SIG-M5 (cell line): ENCODE data around the gene CAMK4.
"Not testable (repeated sequence)": the region's sequence is repeated elsewhere in the genome, so short reads cannot be mapped to it uniquely, and the experiment has no call there.

Experiments used
- DNase-seq: peaks from one replicate; lab custom pipeline; 2025; lab: John Stamatoyannopoulos, UW

The CAMK4 gene

DNA sequence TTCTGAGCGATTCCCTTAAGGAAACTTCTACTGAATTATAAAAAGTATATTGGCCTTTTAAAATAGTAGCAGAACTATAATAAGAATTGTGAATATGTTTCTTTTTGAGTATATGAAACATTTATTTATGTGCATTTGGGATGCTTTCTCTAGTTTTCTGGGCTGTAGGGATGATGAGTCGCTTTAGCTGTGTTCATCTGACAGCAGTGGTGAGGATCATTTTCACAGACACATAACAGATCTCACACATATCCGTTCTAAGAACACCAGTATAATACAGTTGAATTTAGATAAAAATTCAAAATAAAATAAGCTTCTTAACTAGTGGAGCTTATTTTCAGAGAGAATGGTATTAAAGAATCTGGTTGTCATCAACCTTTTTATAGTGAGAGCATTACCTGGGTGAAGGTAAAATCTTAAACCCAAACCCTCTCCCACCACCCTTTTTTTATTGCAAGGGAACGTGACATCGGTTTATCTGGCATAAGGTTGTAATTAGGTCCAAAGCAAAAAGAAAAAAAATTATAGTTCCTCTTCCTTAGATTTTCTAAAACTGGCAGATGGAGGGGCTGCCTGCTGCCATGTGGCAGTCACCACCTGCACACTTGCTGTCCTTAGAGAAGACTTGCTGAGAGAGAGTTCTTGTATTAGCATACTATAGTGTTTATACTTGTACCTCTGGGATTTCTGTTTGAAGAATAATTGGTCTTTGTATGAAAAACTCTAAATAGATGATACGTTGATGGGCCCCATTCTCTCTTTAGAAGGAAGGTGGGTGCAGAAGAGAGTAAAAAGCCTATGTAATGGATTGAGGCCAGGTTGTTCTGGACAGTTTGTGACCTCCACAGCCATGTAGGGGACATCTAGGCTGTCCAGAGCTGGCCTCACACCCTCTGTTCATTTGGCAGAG, 86.8 kb downstream of the CAMK4 start:
- no peak for DNase-seq

DNA sequence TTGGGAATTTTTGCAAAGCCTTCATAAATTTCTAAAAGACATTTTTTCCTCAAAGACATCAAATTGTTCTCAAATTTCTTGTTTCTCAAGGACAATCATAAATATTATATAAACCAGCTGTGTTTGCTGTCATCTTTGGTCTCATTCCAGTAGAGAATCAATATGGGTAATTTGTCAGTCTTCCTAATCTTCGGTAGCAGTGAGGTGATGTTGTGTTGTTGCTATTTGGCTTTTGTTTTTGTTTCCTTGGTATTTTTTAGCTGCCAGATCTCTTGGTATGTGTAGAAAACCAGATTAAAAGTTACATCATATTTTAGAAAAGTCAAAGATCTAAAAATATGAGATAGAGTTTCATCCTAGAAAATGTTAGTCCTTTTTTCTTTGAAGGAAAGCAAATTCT, 87.5 kb downstream of the CAMK4 start:
- DNase-seq, result no peak

DNA sequence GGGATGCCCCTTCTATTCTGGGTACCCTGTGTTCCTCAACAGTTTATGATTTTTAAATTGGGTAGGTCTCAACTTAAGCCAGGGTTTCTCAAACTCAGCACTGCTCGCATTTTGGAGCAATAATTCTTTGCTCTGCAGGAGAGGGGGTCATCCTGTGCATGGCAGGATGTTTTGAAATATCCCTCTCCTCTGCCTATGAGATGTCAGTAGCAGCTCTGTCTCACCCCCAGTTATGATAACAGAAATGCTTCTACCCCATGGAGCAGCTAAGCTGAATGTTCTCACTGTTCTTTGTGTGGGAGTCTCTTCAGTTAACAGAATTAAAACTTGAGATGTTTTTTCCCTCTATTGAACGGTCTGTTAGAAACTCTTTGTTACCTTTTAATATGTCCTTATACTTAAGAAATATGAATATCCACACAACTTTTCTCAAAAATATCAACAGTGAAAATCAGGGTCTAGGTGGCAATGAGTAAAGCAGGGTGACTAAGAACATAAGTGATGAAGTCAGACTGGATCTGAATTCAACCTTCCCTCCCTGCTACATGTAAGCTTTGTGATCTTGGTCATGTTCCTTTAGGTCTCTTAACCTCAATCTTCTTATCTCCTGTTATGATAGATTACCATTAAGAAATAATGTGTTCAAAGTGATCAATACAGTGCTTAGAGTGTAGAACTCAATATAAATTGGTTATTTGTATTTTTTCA, 89.0 kb downstream of the CAMK4 start:
- DNase-seq, result no peak

DNA sequence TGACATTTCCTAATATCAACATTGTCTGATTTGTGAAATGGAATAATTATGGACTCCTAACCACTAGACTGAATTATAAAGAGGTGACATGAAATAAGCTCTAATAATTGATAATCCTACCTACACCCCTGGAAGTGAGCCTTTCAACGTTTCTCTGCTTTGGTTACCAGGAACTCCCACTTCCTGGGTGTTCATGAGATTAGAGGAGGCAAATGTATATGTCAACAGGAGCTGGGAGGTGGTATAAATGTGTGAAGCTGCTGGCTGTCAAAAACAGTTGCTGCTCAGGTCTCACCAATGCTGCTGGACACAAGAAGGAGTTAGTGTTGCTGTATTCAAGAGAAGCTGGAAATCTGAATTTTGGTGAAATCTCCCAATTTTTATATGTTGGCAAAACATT, 96.8 kb downstream of the CAMK4 start:
- no peak for DNase-seq

DNA sequence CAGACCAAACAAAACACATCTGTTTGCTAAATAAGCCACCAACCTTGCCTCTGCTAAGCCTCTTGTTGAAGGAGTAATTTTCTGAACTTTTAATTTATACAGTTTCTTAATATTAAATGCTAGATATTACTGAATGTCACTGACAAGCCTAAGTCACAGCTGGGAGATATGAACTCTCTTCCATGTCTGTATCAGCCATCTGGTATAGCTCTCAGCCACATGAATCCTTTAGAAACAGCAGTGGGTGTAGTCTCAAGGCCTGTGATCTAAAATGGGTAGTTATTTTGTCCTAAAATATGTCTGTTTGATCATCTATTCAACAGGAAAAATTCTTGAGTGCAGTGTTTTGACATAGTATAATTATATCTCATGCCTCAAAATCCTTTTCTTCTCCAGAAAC, 97.2 kb downstream of the CAMK4 start:
- no peak for DNase-seq

DNA sequence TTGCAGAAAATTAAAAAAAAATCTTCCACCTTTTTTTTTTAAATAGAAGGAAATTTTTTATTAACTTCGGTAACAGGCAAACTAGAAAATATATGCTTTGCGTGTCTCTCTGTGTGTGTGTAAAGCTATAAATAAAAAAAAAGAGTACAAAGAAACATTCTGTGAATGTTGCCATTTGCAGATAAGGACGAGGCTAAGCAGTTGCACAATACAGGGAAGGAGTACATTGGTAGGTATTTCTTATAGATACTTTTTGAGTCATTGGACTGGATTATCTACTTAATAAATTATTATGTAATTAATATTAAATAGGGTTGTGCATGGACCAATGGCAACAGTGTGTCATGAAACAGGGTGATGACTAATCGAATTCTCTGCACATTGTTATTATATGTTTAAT, 102.4 kb downstream of the CAMK4 start:
- DNase-seq, result no peak

DNA sequence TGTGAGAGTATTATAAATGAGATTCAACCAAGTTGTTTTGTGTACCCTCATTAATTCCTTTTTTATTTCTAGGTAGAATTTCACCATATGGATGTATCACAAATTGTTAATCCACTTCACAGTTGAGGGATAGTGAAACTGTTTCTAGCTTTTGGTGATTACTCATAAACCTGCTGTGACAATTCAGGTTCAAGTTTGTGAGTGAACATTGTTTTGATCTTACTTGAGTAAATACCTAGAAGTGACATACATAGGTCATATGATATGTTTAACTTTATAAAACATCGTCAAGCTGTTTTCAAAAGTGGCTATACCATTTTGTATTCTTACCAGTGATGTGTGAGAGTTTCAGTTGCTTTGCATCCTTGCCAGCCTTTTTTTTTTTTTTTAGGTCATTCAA, 112.9 kb downstream of the CAMK4 start:
- DNase-seq, result no peak

DNA sequence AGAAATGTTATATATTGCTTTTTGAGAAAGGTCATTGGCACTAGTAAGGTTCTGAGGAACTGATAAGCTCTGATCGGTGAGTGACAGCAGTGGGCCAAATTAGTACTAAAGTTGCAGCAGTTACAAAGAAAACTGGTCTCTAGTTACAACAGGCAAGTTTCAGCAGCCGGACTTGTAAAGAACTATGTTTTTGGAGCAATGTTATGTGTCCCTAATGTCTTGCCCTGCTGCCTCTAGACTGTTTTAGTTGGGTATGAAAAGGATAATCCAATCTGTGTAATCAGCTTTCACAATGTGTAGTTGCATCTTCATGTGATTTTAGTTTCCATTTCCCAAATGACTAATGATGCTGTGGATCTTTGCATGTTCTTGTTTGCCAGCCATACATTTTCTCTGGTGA, 113.5 kb downstream of the CAMK4 start:
- no peak for DNase-seq

DNA sequence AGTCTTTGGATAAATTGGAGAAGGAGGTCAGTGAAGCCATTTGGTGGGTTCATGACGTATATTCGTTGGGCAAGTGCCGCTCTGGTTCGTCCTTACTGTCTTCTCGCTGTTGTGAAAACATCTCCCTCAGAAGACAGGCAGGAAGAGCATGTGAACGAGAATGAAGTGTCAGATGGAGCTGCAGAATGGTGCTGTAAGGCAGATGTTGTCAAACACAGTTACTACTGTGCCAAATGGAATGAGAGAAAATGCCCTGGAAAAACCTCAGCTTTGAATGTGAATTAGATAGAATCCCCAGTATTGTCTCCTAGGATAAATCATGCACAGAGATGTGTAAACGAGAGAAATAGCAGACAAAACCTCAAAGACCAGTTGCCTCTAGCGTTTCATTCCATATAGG, 121.5 kb downstream of the CAMK4 start:
- DNase-seq, result no peak

DNA sequence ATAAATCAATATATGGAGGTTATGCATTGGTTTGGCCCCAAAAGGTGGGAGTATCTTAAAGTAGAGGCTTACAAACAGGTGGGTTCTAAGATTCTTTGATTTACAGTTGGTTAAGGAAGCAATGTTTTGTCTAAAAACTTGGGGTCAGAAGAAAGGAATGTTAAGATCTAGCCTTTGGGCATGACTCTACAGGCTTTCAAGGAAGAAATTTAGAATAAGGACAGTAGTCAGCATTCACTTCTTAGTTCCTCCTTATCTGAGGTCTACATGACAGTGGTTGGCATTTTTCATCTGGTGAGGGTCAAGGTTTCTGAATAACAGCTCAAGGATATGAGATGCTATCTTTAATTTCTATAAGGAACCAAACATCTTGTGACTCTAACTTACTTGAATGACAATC, 122.8 kb downstream of the CAMK4 start:
- no peak for DNase-seq

DNA sequence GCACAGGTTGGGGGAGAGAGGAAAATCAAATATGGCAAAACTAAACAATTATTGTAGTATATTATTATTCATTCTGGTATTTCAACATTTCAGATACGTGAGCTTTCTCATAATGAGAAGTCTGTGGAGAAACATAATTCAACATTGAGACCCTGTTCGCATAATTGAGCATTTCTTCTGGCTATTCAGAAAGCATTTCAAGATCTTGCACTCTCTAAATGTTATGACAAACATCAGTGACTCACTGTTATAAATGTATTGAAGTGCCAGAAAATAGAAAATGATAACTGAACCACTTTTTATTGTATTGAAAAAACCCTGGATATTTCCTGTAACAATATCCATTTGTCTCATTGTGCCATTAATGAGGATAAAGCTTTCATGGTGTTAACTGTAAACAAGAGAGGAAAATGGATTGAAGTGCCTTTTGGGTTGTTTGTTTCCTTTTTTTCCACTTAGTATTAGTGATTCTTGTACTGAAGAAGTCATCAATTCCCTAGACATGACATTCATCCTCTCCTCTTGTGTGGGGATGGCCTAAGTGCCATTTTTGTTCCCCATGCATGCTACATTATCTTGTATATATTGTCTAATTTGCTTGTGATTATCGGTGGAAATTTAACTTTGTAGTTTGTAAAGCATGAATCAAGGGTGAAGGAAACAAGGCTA, 124.6 kb downstream of the CAMK4 start:
- no peak for DNase-seq

DNA sequence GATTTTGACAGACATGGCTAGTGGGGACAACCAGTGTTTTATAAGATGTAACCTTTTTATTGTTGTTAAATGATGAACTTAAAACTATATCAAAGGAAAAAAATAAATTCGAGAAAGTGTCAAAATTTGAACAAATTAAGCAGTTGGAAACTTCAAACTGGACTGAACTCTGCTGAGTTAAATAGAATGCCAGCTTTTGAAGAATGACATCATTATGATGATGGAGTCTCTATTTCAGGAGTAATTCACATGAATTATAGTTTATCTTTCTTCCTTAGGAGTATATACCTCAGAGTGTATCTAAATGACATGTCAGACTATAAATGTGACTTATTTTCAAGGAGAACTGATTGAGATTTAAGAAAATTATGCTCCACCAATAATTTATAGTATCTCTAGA, 125.2 kb downstream of the CAMK4 start:
- no peak for DNase-seq

DNA sequence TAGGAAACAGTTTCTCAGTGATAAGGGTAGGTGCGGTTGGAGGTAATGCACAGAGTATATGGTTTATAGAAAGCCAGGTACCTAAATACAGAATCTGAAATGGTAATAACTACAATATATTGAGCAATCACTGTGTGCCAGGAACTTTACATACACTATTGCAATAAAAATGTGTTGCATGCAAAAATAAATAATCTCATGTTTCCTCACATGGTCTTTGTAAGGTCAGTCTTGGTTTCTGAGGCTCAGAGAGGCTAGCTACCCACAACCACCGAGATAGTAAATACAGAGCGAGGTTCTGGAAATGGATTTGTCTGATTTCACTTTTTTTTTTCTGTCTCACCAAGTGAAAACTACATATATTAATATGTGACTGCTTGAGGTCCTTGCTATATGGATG, 128.9 kb downstream of the CAMK4 start:
- DNase-seq, result no peak

DNA sequence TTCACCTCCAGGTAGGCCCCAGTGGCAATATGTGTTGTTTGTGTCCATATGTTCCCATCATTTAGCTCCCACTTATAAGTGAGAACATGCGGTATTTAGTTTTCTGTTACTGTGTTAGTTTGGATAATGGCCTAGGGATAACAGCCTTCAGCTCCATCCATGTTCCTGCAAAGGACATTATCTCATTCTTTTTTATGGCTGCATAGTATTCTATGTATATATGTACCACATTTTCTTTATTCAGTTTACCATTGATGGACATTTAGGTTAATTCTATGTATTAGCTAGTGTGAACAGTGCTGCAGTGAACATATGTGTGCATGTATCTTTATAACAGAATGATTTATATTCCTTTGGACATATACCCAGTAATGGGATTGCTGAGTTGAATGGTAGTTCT, 134.5 kb downstream of the CAMK4 start:
- DNase-seq, result not testable (repeated sequence)

DNA sequence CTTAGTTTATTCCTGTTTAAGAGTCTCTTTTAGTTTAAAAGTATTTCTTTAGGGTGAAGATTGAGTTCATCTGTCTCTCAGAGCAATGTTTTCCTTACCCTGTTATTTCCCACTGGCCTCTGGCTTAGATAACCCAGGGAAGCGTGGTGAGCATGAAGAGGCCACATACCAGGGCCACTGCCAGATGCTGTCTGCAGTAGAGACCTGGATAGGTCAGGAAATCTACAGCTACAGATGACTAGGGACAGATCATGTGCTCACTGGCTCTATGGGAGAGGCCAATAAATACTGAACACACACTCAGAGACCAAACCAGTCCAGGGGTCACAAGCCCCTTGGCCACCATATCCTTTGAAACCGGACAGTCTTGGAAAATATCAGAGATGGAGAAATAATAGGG, 136.0 kb downstream of the CAMK4 start:
- no peak for DNase-seq

DNA sequence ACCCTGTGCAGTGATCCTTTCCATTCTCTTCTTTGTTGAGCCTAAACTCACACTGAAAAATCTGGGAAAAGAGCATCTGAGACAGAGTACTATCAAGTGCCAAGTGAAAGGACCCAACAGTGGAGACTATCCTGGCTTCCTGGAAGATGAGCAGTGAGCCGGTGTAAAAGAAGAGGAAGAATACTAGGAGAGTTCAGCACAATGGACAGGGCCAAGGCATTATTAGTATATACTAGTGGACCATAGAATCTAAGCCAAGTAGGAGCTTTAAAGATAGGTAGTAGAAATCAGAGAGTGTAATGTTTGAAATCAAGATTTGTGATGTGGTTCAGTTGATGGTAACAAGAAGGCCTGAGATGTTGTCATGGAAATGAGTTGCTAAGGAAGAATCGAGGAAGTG, 140.8 kb downstream of the CAMK4 start:
- no peak for DNase-seq

DNA sequence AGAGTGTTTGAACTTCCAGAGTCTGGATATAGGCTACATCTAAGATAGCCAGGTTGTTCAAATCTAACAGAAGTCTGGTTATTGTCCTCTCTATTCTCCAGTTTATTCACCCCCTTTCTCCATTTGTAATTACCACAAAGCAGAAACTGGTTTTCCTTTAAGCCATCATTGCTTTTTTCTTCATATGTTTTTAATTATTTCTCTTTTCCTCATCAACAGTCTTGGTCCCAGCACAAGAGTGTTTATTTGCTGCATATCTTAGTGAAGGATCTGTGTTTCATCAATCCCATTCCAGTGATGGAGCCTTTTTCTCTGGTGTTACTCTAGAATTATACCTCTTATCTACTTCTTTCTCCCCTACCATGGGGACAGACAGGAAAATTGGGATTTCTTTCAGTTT, 142.2 kb downstream of the CAMK4 start:
- DNase-seq, result no peak

DNA sequence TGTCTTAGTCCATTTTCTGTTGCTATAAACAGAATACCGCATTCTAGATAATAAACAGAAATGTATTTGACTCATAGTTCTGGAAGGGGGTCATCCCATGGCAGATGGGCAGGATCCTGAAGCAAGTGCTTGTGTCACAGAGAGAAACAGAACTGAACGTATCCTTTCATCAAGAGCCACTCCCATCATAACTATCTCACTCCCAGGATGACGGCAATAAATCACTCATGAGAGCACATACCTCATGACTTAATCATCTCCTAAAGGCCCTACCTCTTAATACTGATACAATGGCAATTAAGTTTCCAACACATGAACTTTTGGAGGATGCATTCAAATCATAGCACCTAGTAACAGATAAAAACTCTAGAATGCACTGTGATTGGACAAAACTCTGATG, 142.9 kb downstream of the CAMK4 start:
- DNase-seq, result no peak

DNA sequence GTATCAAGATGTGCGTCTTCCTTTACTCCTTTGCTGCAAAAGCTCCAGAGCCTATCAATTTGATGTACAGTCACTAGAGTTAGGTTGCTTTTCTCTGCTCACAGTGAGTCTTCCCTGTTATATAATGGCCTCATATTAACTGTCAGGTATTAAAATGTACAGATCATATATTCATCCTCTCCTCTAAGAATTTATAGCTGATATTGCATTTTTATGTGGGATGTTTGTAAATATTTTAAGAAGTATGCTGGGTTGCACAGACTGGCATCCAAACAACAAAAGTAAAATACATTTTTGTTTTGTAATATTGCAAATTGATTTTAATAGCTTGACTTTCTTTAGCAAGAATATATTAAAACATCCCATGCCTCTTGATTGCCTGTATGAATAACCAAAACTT, 148.6 kb downstream of the CAMK4 start:
- DNase-seq, result no peak

DNA sequence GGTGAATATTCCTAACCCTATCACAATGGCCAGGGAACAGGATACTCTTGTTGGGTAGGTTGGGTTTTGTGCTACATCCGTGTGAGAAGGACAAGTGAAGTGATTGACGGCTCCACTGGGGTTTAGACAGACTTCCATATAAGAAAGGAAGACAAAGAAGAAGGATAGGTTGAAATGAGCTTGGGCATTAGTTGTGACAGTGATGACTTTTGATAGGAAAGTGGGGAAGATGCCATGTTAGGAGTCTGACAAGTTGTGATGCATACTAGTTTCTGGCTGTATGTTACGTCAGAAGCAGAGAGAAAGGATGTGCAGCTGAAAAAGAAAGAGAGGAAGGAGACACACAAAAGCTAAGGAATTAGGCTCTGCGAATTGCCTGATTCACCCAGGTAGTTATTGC, 150.2 kb downstream of the CAMK4 start:
- DNase-seq, result no peak

DNA sequence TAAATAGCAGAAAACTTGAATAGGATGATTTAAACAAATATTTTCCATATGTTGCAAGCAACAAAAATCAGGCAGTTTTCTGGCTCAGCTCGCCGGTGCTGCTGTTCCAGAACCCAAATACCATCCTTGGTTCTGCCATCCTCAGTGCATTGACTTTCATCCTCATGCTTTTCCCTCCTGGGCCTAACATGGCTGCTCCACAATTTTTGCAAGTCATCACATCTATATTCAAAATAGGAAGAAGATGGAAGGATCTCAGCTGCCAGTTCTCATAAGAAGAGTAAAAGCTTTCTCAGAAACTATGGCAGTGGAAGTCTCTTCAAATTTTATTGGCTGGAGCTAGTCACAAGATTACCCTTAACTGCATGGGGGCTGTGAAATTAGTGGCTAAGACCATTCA, 151.5 kb downstream of the CAMK4 start:
- no peak for DNase-seq

DNA sequence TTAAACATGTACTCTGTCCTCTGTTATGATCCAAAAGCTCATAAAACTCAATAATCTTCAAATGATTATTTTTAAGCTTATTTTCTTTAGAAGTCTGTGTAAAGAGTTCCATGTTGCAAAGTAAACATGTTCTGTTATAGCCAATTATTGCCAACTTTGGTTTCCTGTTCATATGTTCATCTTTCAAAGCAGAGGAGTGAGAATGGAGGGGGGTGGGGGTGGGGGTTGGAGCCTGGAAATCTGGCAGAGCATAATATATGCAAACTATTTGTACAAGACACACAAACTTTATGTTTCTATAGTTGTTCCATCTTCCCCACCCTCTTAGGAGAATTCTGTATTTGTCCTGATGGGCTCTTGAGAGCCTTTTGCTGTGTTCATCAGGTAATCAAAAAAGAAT, 153.1 kb downstream of the CAMK4 start:
- DNase-seq, result no peak

DNA sequence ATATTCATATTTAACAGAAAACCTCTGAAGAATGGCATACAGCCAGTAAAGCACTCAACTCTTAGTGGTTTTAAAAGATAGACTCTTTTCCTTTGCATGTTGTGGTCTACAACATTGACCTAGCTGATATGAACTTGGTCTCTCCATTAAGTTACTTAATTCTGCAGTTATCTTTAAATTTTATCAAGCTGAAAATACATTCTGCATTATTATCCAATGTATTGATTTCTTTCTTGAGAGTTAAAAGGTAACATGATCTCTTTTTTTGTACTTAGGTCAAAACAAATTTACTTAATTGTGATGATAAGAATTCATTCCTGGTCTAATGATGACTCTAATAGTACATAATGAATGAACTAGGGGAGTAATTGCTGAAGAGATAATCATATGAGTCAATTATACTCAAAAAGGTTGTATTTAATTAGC, 155.2 kb downstream of the CAMK4 start:
- DNase-seq, result no peak
